CD4-positive, alpha-beta T cell (primary cell): ENCODE measurements around the gene XPC. TPM values are rescaled to one million over a fixed set of nuclear protein-coding genes. Genes with fewer than 3 reads are reported as not detected.

Experiments
- ATAC-seq: fragments of 200-7000 bp; cut with Tn5 transposase; one replicate; pipeline ENCODE4 v1.10.0; 2022; ENCODE audit warnings: mild to moderate bottlenecking; ENCODE audit not compliant: poor library complexity
- CTCF ChIA-PET: fragments of 350-600 bp; sonication (Branson Sonifier 250); formaldehyde crosslinking; loops from one replicate; lab custom pipeline; 2021; ENCODE audit warnings: antibody characterized with exemption, inconsistent platforms; lab: Charles Lee
- POLR2A ChIA-PET: fragments of 350-600 bp; sonication (Branson Sonifier 250); formaldehyde crosslinking; loops from one replicate; lab custom pipeline; 2021; ENCODE audit warnings: antibody characterized with exemption, inconsistent platforms; lab: Charles Lee
- DNase-seq, 14 experiments: peaks; one replicate each; pipeline ENCODE4 v3.0.0-alpha.2; 2013 to 2020; ENCODE audit warnings: mixed read lengths in 2 of 14
- H3K27ac ChIP-seq, 2 donors: one replicate each; pipeline versions ENCODE4 v1.5.1 to v1.7.0; 2013; ENCODE audit warnings: low read length in 2 of 2, low read depth in 1 of 2, mild to moderate bottlenecking in 1 of 2
- H3K27me3 ChIP-seq, 2 experiments: 1 replicate in 1 of 2; 2 replicates in 1 of 2; pipeline versions ENCODE4 v1.6.1 to v1.7.0; 2013; ENCODE audit warnings: low read length in 2 of 2, control low read depth in 1 of 2, mild to moderate bottlenecking in 1 of 2, moderate library complexity in 1 of 2; ENCODE audit not compliant: insufficient read depth in 2 of 2, control insufficient read depth in 1 of 2
- H3K36me3 ChIP-seq: one replicate; pipeline ENCODE4 v1.6.1; 2013; ENCODE audit warnings: low read length, control low read depth; ENCODE audit not compliant: insufficient read depth
- H3K4me1 ChIP-seq: one replicate; pipeline ENCODE4 v1.6.1; 2013; ENCODE audit warnings: low read length, control low read depth; ENCODE audit not compliant: insufficient read depth
- H3K4me3 ChIP-seq: one replicate; pipeline ENCODE4 v1.5.1; 2013; ENCODE audit warnings: mild to moderate bottlenecking, low read length, moderate library complexity
- H3K9me3 ChIP-seq, 2 experiments: 1 replicate in 1 of 2; 2 replicates in 1 of 2; pipeline versions ENCODE4 v1.6.1 to v1.7.0; 2013; ENCODE audit warnings: low read length in 2 of 2, mild to moderate bottlenecking in 2 of 2, control low read depth in 1 of 2, moderate library complexity in 1 of 2; ENCODE audit not compliant: control insufficient read depth in 1 of 2, insufficient read depth in 1 of 2
- H3K27ac Mint-ChIP-seq: one replicate; pipeline ENCODE4 v1.8.0; 2020; ENCODE audit warnings: mixed read lengths
- H3K27me3 Mint-ChIP-seq: one replicate; pipeline ENCODE4 v1.8.0; 2021; ENCODE audit warnings: mixed read lengths
- H3K36me3 Mint-ChIP-seq: one replicate; pipeline ENCODE4 v1.8.0; 2021; ENCODE audit warnings: low read depth, mixed read lengths
- H3K4me1 Mint-ChIP-seq: one replicate; pipeline ENCODE4 v1.8.0; 2021; ENCODE audit warnings: low read depth, mixed read lengths
- H3K4me3 Mint-ChIP-seq: one replicate; pipeline ENCODE4 v1.8.0; 2020; ENCODE audit warnings: mild to moderate bottlenecking, mixed read lengths
- H3K9me3 Mint-ChIP-seq: one replicate; pipeline ENCODE4 v1.8.0; 2020; ENCODE audit warnings: mixed read lengths
- intact Hi-C, 2 experiments: fragments of 100-400 bp; cut with DNase I in 1 of 2; cut with micrococcal nuclease in 1 of 2; formaldehyde crosslinking; loops; one replicate each; pipeline versions ENCODE4 v1.15.1 to v1.9.0; 2023 to 2025; cut with DNase I, micrococcal nuclease
- total RNA-seq, 174 experiments: library from RNA in 2 of 174; stranded (reverse) in 2 of 174; gene quantifications; one replicate each; pipeline ENCODE4 v1.2.3 and lab custom pipeline; 2021 to 2026
- TF ChIP-seq, protein P1 (sequence below): fragments of 200-600 bp; IDR thresholded peaks from one replicate; pipeline ENCODE4 v1.8.0; 2022; ENCODE audit warnings: antibody characterized with exemption, mild to moderate bottlenecking

Gene XPC
- total RNA-seq, 2 experiments from 2014 or later: 59.2 to 65.1 TPM

DNA sequence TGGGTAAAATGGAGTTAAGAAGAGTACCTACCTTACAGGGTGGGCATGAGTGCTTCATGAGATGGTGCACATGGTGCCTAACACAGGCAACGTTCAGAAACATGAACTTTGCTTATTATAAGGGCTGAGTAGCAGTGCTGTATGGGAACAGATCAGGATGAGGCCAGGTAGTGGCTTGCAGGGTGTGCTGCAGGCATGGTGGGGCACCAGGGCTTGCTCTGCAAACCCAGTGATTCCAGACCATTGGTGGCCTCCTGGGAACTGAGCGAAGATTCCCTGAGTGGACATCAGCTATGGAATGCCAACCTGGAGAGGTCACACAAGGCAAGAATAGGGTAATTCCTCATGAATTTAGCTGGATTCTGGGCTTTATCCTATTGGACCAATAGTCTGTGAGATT is 37.7 kb downstream of the XPC start:
- H3K4me1 ChIP-seq: peaks cover 55% of the 10 kb centered on the region
- no peaks in the 10 kb centered on the region for H3K9me3 Mint-ChIP-seq
- peak overlapping the region; percentile 96 for H3K27ac Mint-ChIP-seq
- H3K27me3 Mint-ChIP-seq: no peaks in the 10 kb centered on the region
- intact Hi-C loops: loop anchor here in 1 of 2 experiments (1.0 to 10.0 kb wide), 2 partner anchors 12 to 954 kb away; partner anchors contain the start of gene RBSN
- no peaks in the 10 kb centered on the region for H3K9me3 ChIP-seq
- H3K27me3 ChIP-seq: no peaks in the 10 kb centered on the region
- DNase-seq (no peak), ATAC-seq (no peak)
- peaks cover 71% of the 10 kb centered on the region for H3K36me3 Mint-ChIP-seq
- H3K36me3 ChIP-seq: peaks cover 62% of the 10 kb centered on the region
- ChIA-PET POLR2A (interaction anchor here (6.4 to 8.7 kb wide), 2 partner anchors 16 to 38 kb away, joined by 84 to 106 read pairs; partner anchors contain the start of genes CHCHD4, LSM3, TMEM43 and XPC), CTCF (no interaction called here)
- H3K27ac ChIP-seq: peak overlapping the region; percentile 90 to 98
- no peak overlapping the region for H3K4me3 ChIP-seq
- H3K4me3 Mint-ChIP-seq: no peak overlapping the region
- H3K4me1 Mint-ChIP-seq: peaks cover 55% of the 10 kb centered on the region
- TF ChIP-seq, protein P1, sequence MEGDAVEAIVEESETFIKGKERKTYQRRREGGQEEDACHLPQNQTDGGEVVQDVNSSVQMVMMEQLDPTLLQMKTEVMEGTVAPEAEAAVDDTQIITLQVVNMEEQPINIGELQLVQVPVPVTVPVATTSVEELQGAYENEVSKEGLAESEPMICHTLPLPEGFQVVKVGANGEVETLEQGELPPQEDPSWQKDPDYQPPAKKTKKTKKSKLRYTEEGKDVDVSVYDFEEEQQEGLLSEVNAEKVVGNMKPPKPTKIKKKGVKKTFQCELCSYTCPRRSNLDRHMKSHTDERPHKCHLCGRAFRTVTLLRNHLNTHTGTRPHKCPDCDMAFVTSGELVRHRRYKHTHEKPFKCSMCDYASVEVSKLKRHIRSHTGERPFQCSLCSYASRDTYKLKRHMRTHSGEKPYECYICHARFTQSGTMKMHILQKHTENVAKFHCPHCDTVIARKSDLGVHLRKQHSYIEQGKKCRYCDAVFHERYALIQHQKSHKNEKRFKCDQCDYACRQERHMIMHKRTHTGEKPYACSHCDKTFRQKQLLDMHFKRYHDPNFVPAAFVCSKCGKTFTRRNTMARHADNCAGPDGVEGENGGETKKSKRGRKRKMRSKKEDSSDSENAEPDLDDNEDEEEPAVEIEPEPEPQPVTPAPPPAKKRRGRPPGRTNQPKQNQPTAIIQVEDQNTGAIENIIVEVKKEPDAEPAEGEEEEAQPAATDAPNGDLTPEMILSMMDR: no peak

DNA sequence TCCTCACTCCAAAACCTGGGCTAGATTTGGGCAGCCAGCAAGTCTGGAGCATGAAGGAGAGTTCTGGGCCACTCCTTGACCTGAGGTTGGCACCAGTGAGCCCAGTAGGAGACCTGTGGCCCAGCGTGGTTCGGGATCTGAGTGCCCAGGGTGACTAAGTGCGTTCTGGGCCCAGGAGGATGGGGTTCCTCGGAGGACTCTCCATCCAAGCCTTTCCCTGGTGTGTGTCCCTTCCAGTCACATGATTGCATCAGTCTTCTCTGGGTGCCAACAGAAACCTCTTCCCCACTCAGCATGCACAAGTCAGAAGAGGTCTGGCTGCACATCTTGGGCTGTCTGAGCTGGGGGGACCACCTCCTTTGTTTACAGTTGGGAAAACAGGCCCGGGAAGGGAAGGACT is 38.6 kb downstream of the XPC start:
- Mint-ChIP-seq H3K9me3 (no peaks in the 10 kb centered on the region), H3K4me1 (peaks cover 48% of the 10 kb centered on the region), H3K36me3 (peaks cover 73% of the 10 kb centered on the region), H3K27me3 (no peaks in the 10 kb centered on the region), H3K27ac (peak overlapping the region; percentile 96), H3K4me3 (no peak overlapping the region)
- CTCF ChIA-PET: no interaction called here
- Histone ChIP-seq H3K4me1 (peaks cover 46% of the 10 kb centered on the region), H3K9me3 (no peaks in the 10 kb centered on the region), H3K27me3 (no peaks in the 10 kb centered on the region), H3K4me3 (no peak overlapping the region), H3K36me3 (peaks cover 66% of the 10 kb centered on the region), H3K27ac (no peak overlapping the region)
- no peak for ATAC-seq
- TF ChIP-seq, protein P1: no peak
- intact Hi-C loops: loop anchor here in 1 of 2 experiments (10.0 kb wide), 1 partner anchor 955 kb away; the partner anchor contains the start of gene RBSN
- POLR2A ChIA-PET: interaction anchor here (1.7 to 8.7 kb wide), 2 partner anchors 15 to 39 kb away, joined by 4 to 106 read pairs; partner anchors contain the start of genes CHCHD4, LSM3 and XPC
- no peak for DNase-seq

DNA sequence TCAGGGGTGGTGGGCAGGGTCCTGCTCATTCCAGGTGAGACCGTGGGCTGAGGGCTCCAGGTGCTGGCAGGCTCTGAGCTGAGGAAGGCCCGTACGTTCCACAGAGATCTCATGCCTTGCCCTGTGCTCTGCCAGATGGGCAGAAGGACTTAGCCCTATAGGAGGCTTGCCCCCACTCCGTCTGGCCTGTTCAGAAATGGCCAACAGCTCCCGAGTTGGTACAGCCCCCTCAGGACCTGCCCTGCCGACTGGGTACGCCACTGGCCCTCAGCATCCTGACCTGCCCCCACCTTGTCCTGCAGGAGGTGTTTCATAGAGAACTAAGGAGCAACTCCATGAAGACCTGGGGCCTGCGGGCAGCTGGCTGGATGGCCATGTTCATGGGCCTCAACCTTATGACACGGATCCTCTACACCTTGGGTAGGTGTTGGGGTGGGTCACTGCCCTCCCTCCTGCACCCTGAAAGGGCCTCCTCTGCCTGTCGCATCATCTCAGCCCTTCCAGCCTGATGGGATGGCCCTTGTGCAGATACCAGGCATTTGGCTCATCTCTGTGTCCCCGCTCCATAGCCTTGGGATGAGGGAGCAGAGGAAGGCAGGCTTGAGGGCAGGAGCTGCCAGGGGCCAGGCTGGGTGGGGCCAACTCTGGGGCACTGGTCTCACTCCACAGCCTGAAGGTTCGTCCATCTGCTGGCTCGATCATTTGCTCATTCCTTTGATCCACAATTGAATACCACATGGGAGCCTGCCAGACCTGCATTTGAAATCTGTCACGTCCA is 39.3 kb downstream of the XPC start:
- H3K4me1 ChIP-seq: peaks cover 39% of the 10 kb centered on the region
- H3K27me3 ChIP-seq: no peaks in the 10 kb centered on the region
- no peaks in the 10 kb centered on the region for H3K9me3 ChIP-seq
- TF ChIP-seq, protein P1: no peak
- CTCF ChIA-PET: no interaction called here
- H3K36me3 Mint-ChIP-seq: peaks cover 73% of the 10 kb centered on the region
- no peaks in the 10 kb centered on the region for H3K27me3 Mint-ChIP-seq
- H3K27ac Mint-ChIP-seq: peak overlapping the region; percentile 76
- H3K4me3 Mint-ChIP-seq: no peak overlapping the region
- no peak overlapping the region for H3K27ac ChIP-seq
- peaks cover 41% of the 10 kb centered on the region for H3K4me1 Mint-ChIP-seq
- peak in 1 of 14 experiments; percentile 21 for DNase-seq
- POLR2A ChIA-PET: interaction anchor here (1.7 to 8.7 kb wide), 2 partner anchors 15 to 40 kb away, joined by 4 to 106 read pairs; partner anchors contain the start of genes CHCHD4, LSM3 and XPC
- no peak overlapping the region for H3K4me3 ChIP-seq
- peaks cover 73% of the 10 kb centered on the region for H3K36me3 ChIP-seq
- no peaks in the 10 kb centered on the region for H3K9me3 Mint-ChIP-seq
- ATAC-seq: no peak
- intact Hi-C loops: no loop called here
